DOHH2 (cell line): ENCODE measurements around the gene PYY.

Experiments
- H3F3A ChIP-seq: fragments of 200-600 bp; sonication (generic), shearing (Covaris generic); 2 replicates; pipeline ENCODE4 v1.6.0; 2016; ENCODE audit warnings: antibody characterized with exemption, mild to moderate bottlenecking; ENCODE audit not compliant: control insufficient read depth, insufficient read depth
- H3K27ac ChIP-seq: fragments of 200-600 bp; sonication (generic); 2 replicates; pipeline ENCODE4 v1.5.1; 2014; ENCODE audit warnings: low read depth, mild to moderate bottlenecking, low read length, moderate library complexity
- H3K27me3 ChIP-seq: fragments of 200-600 bp; sonication (generic); 2 replicates; pipeline ENCODE4 v1.6.1; 2014; ENCODE audit warnings: mild to moderate bottlenecking, low read length, mixed read lengths; ENCODE audit not compliant: control insufficient read depth
- H3K36me3 ChIP-seq: fragments of 200-600 bp; sonication (generic); 2 replicates; pipeline ENCODE4 v1.6.1; 2014; ENCODE audit warnings: mild to moderate bottlenecking, low read length, moderate library complexity, mixed read lengths; ENCODE audit not compliant: control insufficient read depth
- H3K4me1 ChIP-seq: fragments of 200-600 bp; sonication (generic); 2 replicates; pipeline ENCODE4 v1.6.1; 2014; ENCODE audit warnings: mild to moderate bottlenecking, low read length, mixed read lengths; ENCODE audit not compliant: control insufficient read depth
- H3K4me2 ChIP-seq: fragments of 200-600 bp; sonication (generic); 2 replicates; pipeline ENCODE4 v1.6.0; 2014; ENCODE audit warnings: mild to moderate bottlenecking, low read length, moderate library complexity
- H3K4me3 ChIP-seq: fragments of 200-600 bp; sonication (generic); 2 replicates; pipeline ENCODE4 v1.5.1; 2014; ENCODE audit warnings: mild to moderate bottlenecking, low read length, mixed read lengths
- H3K79me2 ChIP-seq: fragments of 200-600 bp; sonication (generic); 2 replicates; pipeline ENCODE4 v1.6.1; 2014; ENCODE audit warnings: mild to moderate bottlenecking, low read length, mixed read lengths; ENCODE audit not compliant: control insufficient read depth
- H3K9me2 ChIP-seq: fragments of 200-600 bp; sonication (generic); replicated peaks from 2 replicates; pipeline ENCODE4 v1.6.1; 2014; ENCODE audit warnings: mild to moderate bottlenecking, low read length, mixed read lengths; ENCODE audit not compliant: control insufficient read depth
- H3K9me3 ChIP-seq: fragments of 200-600 bp; sonication (generic); 2 replicates; pipeline ENCODE4 v1.6.1; 2014; ENCODE audit warnings: antibody characterized with exemption, low read length, mixed read lengths; ENCODE audit not compliant: control insufficient read depth, insufficient read depth
- H4K20me1 ChIP-seq: fragments of 200-600 bp; sonication (generic); 2 replicates; pipeline ENCODE4 v1.6.0; 2014; ENCODE audit warnings: low read depth, mild to moderate bottlenecking, antibody characterized with exemption, low read length, moderate library complexity; ENCODE audit not compliant: control insufficient read depth, insufficient read depth
- EZH2phosphoT487 ChIP-seq: fragments of 200-600 bp; sonication (generic); IDR thresholded peaks from 2 replicates; pipeline ENCODE4 v1.6.1; 2017; ENCODE audit warnings: borderline replicate concordance, mild to moderate bottlenecking, antibody characterized with exemption, low read length, moderate library complexity, mixed read lengths
- TF ChIP-seq, protein P1 (sequence below): fragments of 200-600 bp; sonication (generic); IDR thresholded peaks from one replicate; pipeline ENCODE4 v1.5.1; 2014; ENCODE audit warnings: antibody characterized with exemption, mild to moderate bottlenecking, low read depth, low read length; ENCODE audit not compliant: poor library complexity, severe bottlenecking

PYY gene

DNA sequence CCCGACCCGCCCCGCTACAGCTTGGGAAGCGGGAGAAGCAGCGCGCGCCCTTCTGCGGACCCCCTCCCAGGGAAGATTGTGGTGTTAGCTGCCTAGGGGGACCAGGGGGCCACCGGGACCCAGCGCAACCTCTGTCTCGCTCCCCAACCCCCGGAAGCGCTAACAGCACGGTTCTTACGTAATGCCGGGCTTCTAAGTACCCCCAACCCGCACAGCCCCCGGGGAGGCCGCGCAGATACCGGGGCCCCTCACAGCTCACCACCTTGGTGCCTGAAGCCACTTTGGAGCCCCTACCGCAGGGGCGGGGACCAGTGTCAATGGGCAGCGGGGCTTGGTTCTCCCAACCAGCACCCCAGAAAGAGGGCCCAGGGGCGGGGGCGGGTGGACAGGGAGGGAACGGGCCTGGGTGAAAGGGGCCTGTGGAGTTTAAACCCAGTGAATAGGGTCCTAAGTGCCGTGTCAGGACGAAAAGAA lies 46.8 kb downstream of the PYY start:
- H3K27me3 ChIP-seq = peaks cover 65% of the 10 kb centered on the region
- H3K36me3 ChIP-seq = no peaks in the 10 kb centered on the region
- H4K20me1 ChIP-seq = no peaks in the 10 kb centered on the region
- H3K9me3 ChIP-seq = no peaks in the 10 kb centered on the region
- TF ChIP-seq, protein P1, sequence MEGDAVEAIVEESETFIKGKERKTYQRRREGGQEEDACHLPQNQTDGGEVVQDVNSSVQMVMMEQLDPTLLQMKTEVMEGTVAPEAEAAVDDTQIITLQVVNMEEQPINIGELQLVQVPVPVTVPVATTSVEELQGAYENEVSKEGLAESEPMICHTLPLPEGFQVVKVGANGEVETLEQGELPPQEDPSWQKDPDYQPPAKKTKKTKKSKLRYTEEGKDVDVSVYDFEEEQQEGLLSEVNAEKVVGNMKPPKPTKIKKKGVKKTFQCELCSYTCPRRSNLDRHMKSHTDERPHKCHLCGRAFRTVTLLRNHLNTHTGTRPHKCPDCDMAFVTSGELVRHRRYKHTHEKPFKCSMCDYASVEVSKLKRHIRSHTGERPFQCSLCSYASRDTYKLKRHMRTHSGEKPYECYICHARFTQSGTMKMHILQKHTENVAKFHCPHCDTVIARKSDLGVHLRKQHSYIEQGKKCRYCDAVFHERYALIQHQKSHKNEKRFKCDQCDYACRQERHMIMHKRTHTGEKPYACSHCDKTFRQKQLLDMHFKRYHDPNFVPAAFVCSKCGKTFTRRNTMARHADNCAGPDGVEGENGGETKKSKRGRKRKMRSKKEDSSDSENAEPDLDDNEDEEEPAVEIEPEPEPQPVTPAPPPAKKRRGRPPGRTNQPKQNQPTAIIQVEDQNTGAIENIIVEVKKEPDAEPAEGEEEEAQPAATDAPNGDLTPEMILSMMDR = no peak
- TF ChIP-seq EZH2phosphoT487 = 0 out of 2 replicates have a peak, but pooled peaks have one; percentile 41
- no peaks in the 10 kb centered on the region for H3K79me2 ChIP-seq
- no peaks in the 10 kb centered on the region for H3F3A ChIP-seq
- no peaks in the 10 kb centered on the region for H3K9me2 ChIP-seq
- peak overlapping the region; percentile 43 for H3K4me3 ChIP-seq
- H3K4me1 ChIP-seq = peaks cover 12% of the 10 kb centered on the region
- no peak overlapping the region for H3K27ac ChIP-seq
- peak overlapping the region; percentile 61 for H3K4me2 ChIP-seq

DNA sequence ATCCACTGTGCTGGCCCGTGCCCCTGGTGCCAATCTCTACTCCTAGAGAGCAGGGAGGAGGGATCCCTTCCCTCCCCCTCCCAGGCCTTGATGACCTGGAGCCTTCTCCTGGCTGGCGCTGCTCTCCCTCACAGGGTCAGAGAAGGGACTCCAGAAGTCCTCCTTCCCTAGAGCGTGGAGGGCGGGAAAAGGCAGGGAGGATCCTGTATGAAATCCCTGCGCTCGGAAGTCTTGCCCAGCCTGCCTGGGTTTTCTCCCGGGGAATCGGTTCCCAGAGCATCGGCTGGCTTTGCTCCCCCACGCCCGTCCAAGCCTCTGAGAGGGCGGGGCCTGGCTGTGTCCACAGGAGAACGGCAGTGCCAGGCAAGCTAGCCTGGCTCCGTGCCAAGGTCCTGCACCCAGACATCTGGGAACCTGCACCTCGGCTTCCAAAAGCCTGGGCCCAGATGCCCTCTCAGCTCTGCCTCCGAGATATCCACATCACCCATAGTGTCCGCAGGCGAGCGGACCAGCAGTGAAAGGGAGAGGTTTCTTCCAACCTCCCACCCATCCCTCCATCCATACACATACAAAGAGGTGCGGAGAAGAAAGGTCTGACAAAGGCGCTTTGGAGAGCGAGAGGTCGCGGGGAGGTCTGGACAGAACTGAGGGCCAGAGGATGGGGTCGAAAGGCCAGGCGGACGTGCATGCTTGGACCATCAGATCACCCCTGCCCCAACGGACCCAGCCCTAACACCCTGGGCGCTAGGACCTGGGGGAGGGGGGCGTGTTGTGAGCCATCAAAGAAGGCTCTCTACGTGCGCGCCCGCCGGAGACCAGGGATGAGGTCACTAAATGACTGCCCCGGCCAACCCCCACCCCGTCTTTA lies 47.5 kb downstream of the PYY start:
- no peaks in the 10 kb centered on the region for H3K9me2 ChIP-seq
- peaks cover 12% of the 10 kb centered on the region for H3K4me1 ChIP-seq
- TF ChIP-seq EZH2phosphoT487 = no peak
- TF ChIP-seq, protein P1 = no peak
- no peak overlapping the region for H3K27ac ChIP-seq
- no peaks in the 10 kb centered on the region for H4K20me1 ChIP-seq
- peaks cover 66% of the 10 kb centered on the region for H3K27me3 ChIP-seq
- H3F3A ChIP-seq = no peaks in the 10 kb centered on the region
- no peaks in the 10 kb centered on the region for H3K79me2 ChIP-seq
- no peak overlapping the region for H3K4me2 ChIP-seq
- H3K9me3 ChIP-seq = no peaks in the 10 kb centered on the region
- no peaks in the 10 kb centered on the region for H3K36me3 ChIP-seq
- H3K4me3 ChIP-seq = no peak overlapping the region

DNA sequence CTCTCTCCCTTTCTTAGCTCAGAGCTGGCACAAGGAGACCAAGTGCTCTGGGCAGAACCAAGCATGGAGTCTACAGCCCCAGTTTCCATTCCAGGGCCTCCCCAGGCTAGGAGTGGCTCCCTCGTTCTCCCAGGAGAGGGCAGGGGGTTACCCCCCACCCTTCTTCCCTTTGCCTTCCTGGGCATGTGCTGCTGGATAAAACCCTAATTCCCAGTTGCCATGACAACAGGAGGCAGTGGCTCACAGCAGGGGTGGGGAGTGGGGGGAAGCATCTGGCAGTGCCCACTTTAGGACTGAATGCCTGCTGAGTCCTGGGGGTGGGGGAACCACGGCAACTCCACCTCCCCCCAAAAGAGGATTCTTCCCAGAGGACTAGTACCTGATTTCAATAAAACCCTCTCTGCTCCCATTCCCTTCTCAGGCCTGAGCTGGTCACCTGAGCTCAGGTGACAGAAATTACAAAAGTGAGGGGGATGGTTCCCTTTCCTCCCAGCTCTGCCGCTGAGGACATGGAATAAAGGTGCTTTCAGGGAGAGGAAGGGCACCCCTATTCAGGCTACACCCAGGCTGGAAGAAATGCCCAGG lies 48.2 kb downstream of the PYY start:
- Histone ChIP-seq H3K4me3 (no peak overlapping the region), H3K4me2 (no peak overlapping the region), H3K27me3 (peaks cover 71% of the 10 kb centered on the region), H3K27ac (no peak overlapping the region), H3K4me1 (peaks cover 15% of the 10 kb centered on the region), H3K79me2 (no peaks in the 10 kb centered on the region), H4K20me1 (no peaks in the 10 kb centered on the region), H3K9me2 (no peaks in the 10 kb centered on the region), H3K9me3 (no peaks in the 10 kb centered on the region), H3K36me3 (no peaks in the 10 kb centered on the region), H3F3A (no peaks in the 10 kb centered on the region)
- no peak for TF ChIP-seq EZH2phosphoT487
- TF ChIP-seq, protein P1 = no peak
